GM12872 (cell line): ENCODE data around the gene OR52E1.

Experiments
- CTCF ChIP-seq: IDR thresholded peaks from 3 replicates; pipeline ENCODE4 v1.5.1; 2011; ENCODE audit warnings: low read depth, mild to moderate bottlenecking, low read length, moderate library complexity; ENCODE audit not compliant: insufficient read depth

The OR52E1 gene

DNA sequence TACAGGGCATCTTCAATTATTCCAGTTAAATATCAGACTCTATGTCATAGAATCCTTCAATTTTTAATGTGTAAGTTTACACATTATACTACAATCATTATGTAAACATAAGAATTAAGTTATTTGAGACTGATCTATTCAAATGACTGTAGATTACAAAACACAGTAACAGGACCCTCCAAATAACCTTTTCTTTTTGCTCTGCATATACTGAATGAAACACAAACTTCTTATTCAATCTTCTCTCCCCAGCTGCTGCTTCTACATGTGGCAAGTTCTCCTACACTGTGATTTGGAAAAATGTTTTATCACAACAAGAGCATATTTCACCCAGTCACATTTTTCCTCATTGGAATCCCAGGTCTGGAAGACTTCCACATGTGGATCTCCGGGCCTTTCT is 23.1 kb upstream of the OR52E1 start, which contains the start of gene OR52J3:
OR52J3 (plus strand) TSS at position 301 of the 400 bp plus-strand sequence; CDS start at position 301, 0 bp downstream.
- no peak for TF ChIP-seq CTCF

DNA sequence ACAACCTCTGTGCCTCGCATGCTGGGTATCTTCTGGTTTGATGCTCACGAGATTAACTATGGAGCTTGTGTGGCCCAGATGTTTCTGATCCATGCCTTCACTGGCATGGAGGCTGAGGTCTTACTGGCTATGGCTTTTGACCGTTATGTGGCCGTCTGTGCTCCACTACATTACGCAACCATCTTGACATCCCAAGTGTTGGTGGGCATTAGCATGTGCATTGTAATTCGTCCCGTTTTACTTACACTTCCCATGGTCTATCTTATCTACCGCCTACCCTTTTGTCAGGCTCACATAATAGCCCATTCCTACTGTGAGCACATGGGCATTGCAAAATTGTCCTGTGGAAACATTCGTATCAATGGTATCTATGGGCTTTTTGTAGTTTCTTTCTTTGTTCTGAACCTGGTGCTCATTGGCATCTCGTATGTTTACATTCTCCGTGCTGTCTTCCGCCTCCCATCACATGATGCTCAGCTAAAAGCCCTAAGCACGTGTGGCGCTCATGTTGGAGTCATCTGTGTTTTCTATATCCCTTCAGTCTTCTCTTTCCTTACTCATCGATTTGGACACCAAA is 22.5 kb upstream of the OR52E1 start:
- no peak for TF ChIP-seq CTCF

GRCh38 chr11:5059391-5059790 is 10.0 kb upstream of the OR52E1 start, which contains the start of gene OR52E2:
OR52E2 (minus strand) TSS chr11:5059627; CDS start chr11:5059627, 0 bp downstream.
- no peak for TF ChIP-seq CTCF

DNA sequence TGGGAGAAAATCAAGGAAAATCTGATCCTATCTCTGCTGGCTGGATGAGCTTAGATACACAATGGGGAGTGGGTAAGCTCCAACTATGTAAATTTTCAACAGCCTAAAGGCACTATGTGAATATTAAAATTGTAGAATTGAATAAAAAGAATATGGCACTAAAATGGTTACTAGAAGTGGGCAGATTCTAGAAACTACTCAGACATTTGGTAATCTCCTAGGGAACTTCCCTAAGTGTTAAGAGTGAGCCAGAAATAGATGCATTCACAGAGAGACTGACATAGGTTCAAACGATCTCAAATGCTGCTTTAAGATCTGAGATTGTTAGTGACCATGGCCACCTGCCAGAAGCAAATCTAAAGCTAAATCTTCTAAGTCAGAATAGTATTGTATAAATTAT is 4.3 kb upstream of the OR52E1 start:
- TF ChIP-seq CTCF, result no peak

DNA sequence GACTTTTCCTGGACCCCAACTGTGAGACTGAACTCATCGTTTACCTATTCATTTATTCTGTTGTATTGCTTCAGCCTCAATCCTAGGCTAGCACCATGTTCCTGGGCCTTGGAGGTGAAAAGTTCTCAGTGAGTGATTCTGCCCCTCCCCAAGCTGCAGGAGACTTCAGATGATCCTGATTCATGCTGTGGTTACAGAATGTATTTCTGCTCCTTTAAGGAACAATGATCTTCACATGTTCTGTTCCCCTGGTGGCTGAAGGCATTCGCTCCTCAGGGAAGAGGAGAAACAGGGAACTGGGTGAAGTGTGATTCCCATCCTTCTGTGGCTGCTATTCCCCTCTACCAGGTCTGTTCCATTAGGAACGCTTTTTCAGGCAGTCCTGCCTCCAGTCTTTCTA is 2.4 kb downstream of the OR52E1 start:
- no peak for TF ChIP-seq CTCF

GRCh38 chr11:5081405-5081804 is 12.0 kb downstream of the OR52E1 start:
- TF ChIP-seq CTCF, result no peak

DNA sequence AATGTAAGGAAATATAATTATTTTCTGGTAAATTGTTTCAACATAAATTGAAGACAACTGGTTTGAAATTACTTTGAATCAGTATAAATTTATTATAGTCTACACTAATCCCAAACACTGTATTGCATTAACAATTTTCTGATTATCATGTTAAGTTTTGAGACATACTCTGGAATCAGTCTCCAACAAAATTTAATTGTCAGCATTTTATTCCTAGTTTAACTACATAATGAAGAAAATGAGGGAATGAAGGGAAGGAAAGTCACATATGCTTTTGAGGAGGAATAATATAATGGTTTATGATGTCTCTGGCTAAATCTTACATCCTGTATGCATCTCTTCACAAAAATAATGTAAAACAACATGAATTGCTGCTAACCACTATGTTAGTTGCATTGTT is 14.2 kb downstream of the OR52E1 start:
- no peak for TF ChIP-seq CTCF

GRCh38 chr11:5088556-5088955 is 19.2 kb downstream of the OR52E1 start:
- TF ChIP-seq CTCF, result no peak
